ENCODE results near the gene RPS15. TPM values are rescaled to one million over a fixed set of nuclear protein-coding genes. Genes with fewer than 3 reads are reported as not detected.

The RPS15 gene
- total RNA-seq, 1 experiment from 2014 or later = 1,862 TPM

DNA sequence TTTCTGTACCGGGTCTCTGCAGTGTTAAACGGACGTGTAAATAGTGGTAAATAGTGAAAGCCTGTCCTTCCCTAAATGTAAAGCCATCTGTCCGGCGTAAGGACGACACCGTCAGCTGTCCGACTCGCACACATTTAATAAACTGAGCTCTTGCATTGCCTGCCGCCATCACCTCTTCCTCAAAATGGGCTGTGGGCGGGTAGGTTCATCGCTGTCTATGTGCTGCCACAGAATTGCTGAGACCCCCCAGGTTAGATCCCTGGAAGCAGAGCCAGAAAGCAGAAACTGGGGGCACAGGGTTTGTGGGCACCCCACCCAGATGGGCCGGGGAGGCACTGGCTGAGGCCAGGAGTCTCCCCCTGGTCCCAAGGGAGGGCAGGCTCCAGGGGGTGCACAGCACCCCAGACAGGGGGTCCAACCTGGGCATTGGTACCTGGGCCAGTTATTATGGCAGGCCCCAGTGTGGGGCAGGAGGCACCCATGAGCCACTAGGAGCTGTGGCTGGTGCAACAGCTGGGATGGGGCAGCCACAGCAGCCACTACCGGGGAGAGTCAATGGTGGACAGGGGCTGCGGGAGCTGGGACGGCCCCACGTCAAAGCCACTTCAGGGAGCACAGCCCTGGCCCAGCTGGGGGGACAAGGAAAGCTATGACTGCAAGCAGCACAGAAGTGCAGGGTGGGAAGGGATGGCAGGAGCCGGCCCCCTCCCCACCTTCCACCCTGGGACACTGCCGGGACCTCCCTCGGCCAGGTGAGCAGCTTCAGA, 35.1 kb downstream of the RPS15 start:
- Histone ChIP-seq H3K27me3 (ENCODE audit: insufficient read depth, low read length) (no peaks in the 10 kb centered on the region), H3K9ac (ENCODE audit: low read length) (no peak overlapping the region), H2AFZ (ENCODE audit: low read depth, low read length, poor library complexity, severe bottlenecking) (no peak overlapping the region), H3K4me1 (ENCODE audit: control insufficient read depth in 1 of 2, insufficient read depth in 2 of 2, low read length in 2 of 2) (peaks cover 23 to 47% of the 10 kb centered on the region in 2 experiments), H3K4me2 (ENCODE audit: low read length) (no peak overlapping the region), H4K20me1 (ENCODE audit: insufficient read depth) (no peaks in the 10 kb centered on the region), H3K27ac (ENCODE audit: low read depth, low read length) (peak overlapping the region; percentile 14; the same call in 1 of the 2 replicates), H3K9me2 (ENCODE audit: insufficient read depth) (no peaks in the 10 kb centered on the region), H3K4me3 (replicated peaks in 1 of 2; ENCODE audit: low read depth in 1 of 2, low read length in 2 of 2) (no peak overlapping the region), H3K9me3 (ENCODE audit: control insufficient read depth in 1 of 2, insufficient read depth in 1 of 2, low read depth in 1 of 2, low read length in 2 of 2) (no peaks in the 10 kb centered on the region), H3K36me3 (ENCODE audit: control insufficient read depth in 1 of 2, insufficient read depth in 2 of 2, low read length in 2 of 2) (peaks cover 3 to 5% of the 10 kb centered on the region in 2 experiments; a peak in 2 of 4 replicates), H3K79me2 (ENCODE audit: insufficient read depth, low read length) (peaks cover 33% of the 10 kb centered on the region)
- CTCF ChIA-PET = no interaction called here
- ATAC-seq (no peak), DNase-seq (ENCODE audit: low read depth, low spot score) (no peak)
- TF ChIP-seq, protein P1, sequence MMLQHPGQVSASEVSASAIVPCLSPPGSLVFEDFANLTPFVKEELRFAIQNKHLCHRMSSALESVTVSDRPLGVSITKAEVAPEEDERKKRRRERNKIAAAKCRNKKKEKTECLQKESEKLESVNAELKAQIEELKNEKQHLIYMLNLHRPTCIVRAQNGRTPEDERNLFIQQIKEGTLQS (IDR thresholded peaks at IDR 0.05) = no peak
- TF ChIP-seq TCF7L2 (IDR thresholded peaks at IDR 0.05; ENCODE audit: borderline replicate concordance, extremely low read depth, insufficient read depth, insufficient read length) (no peak), POLR2A (IDR thresholded peaks at IDR 0.05; ENCODE audit: borderline replicate concordance, extremely low read depth, insufficient read depth, insufficient read length) (peak; percentile 33)
- intact Hi-C loops (cut with micrococcal nuclease) = no loop called here
- POLR2A ChIA-PET = interaction anchor here (1.3 to 1.7 kb wide), 3 partner anchors 18 to 338 kb away, joined by 3 to 5 read pairs (median 3); no protein-coding TSS in a partner anchor
- RAD21 ChIA-PET (ENCODE audit: low non-redundant PET in 1 of 2, low total read pairs in 2 of 2, uncharacterized antibody in 2 of 2, unreplicated experiment in 2 of 2) = interaction anchor here in 1 of 2 experiments (0.5 kb wide), 1 partner anchor 15 kb away, joined by 3 read pairs; no protein-coding TSS in a partner anchor
- no TSS peak for BruUV-seq (replicated peaks)

DNA sequence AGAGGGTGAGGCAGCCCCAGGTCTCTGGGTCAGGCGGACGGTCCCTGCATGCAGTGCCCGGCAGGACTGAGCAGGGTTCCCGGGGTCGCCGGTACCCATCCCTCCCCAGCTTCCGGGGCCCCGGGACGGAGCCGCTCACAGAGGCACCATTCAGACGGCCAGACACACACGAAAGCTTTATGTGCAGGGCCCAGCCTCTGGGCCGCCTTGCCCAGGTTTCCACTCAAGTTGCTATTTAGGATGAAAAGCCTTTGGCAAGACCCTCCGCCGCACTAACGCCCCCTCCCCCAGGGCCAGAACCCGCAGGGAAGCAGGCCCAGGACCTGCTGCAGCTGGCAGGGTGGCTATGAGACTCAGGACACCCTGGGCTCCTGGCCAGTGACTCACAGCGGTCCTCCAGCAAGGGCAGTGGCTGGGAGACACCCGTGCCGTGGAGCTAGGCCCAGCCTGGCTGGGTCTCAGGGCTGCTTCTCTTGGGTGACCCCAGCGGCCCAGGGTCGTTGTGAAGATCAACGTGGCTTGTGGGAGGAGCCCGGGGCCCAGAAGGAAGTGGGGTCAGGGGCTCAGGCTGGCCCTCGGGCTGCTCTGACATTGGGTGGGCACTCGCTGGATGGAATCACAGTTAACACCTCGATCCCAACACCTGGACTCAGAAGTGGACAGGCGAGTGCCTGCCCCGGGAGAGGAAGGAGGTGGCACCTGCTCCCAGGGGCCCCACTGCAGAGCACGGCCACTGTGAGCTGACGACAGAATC, 36.0 kb downstream of the RPS15 start:
- intact Hi-C loops (cut with micrococcal nuclease) = no loop called here
- TF ChIP-seq EZH2 (IDR thresholded peaks at IDR 0.05) (no peak), POLR2A (IDR thresholded peaks at IDR 0.05; ENCODE audit: borderline replicate concordance, extremely low read depth, insufficient read depth, insufficient read length) (no peak), RAD21 (IDR thresholded peaks at IDR 0.05; ENCODE audit: low read depth) (no peak), SRF (IDR thresholded peaks at IDR 0.05; ENCODE audit: low read depth) (no peak), POLR2AphosphoS5 (IDR thresholded peaks at IDR 0.05; ENCODE audit: low read depth, low read length) (no peak), SIN3A (IDR thresholded peaks at IDR 0.05; ENCODE audit: low read depth) (no peak), ELF1 (IDR thresholded peaks at IDR 0.05; ENCODE audit: borderline replicate concordance, low read depth) (no peak), YY1 (IDR thresholded peaks at IDR 0.05; ENCODE audit: extremely low read depth, insufficient replicate concordance, low read depth, low read length) (no peak), CEBPB (IDR thresholded peaks at IDR 0.05; ENCODE audit: low read depth) (no peak), EZH2phosphoT487 (IDR thresholded peaks at IDR 0.05; ENCODE audit: borderline replicate concordance) (no peak), TCF7L2 (IDR thresholded peaks at IDR 0.05; ENCODE audit: borderline replicate concordance, extremely low read depth, insufficient read depth, insufficient read length) (no peak), CBX3 (IDR thresholded peaks at IDR 0.05; ENCODE audit: low read depth) (no peak), ZNF274 (IDR thresholded peaks at IDR 0.05; ENCODE audit: low read depth, low read length) (no peak)
- no peaks in the 10 kb centered on the region for H3K27me3 ChIP-seq (ENCODE audit: insufficient read depth, low read length)
- H3K9ac ChIP-seq (ENCODE audit: low read length) = no peak overlapping the region
- no peaks in the 10 kb centered on the region for H4K20me1 ChIP-seq (ENCODE audit: insufficient read depth)
- ATAC-seq (no peak), DNase-seq (ENCODE audit: low read depth, low spot score) (no peak)
- no peak overlapping the region for H3K4me2 ChIP-seq (ENCODE audit: low read length)
- H3K4me3 ChIP-seq (replicated peaks in 1 of 2; ENCODE audit: low read depth in 1 of 2, low read length in 2 of 2) = no peak overlapping the region
- ChIA-PET RAD21 (ENCODE audit: low non-redundant PET in 1 of 2, low total read pairs in 2 of 2, uncharacterized antibody in 2 of 2, unreplicated experiment in 2 of 2) (no interaction called here), CTCF (no interaction called here), POLR2A (interaction anchor here (1.7 kb wide), 1 partner anchor 18 kb away, joined by 5 read pairs; no protein-coding TSS in a partner anchor)
- H3K9me2 ChIP-seq (ENCODE audit: insufficient read depth) = no peaks in the 10 kb centered on the region
- H2AFZ ChIP-seq (ENCODE audit: low read depth, low read length, poor library complexity, severe bottlenecking) = no peak overlapping the region
- H3K27ac ChIP-seq (ENCODE audit: low read depth, low read length) = peak overlapping the region; percentile 14; the same call in 1 of the 2 replicates
- BruUV-seq (replicated peaks) = no TSS peak
- no peaks in the 10 kb centered on the region for H3K9me3 ChIP-seq (ENCODE audit: control insufficient read depth in 1 of 2, insufficient read depth in 1 of 2, low read depth in 1 of 2, low read length in 2 of 2)
- peaks cover 3 to 5% of the 10 kb centered on the region in 2 experiments; a peak in 2 of 4 replicates for H3K36me3 ChIP-seq (ENCODE audit: control insufficient read depth in 1 of 2, insufficient read depth in 2 of 2, low read length in 2 of 2)
- H3K4me1 ChIP-seq (ENCODE audit: control insufficient read depth in 1 of 2, insufficient read depth in 2 of 2, low read length in 2 of 2) = peaks cover 23 to 43% of the 10 kb centered on the region in 2 experiments
- peaks cover 34% of the 10 kb centered on the region for H3K79me2 ChIP-seq (ENCODE audit: insufficient read depth, low read length)
